GM21360 (cell line): ENCODE data around the gene DNMT3B.

Experiments used
- ATAC-seq: cut with Tn5 transposase; IDR thresholded peaks from one replicate; pipeline ENCODE4 v1.9.1; 2021; ENCODE audit warnings: mild to moderate bottlenecking, moderate library complexity; ENCODE audit not compliant: unreplicated experiment

The DNMT3B gene

GRCh38 chr20:32849577-32849976 is 87.4 kb downstream of the DNMT3B start:
- no peak for ATAC-seq

- no peak for ATAC-seq
Measured at GRCh38 chr20:32855387-32855786, 93.2 kb downstream of the DNMT3B start.

- ATAC-seq: no peak
Measured at GRCh38 chr20:32858189-32858588, 96.0 kb downstream of the DNMT3B start.
